Progenitor cell of endocrine pancreas (in vitro differentiated cells): ENCODE data around the gene ADAM30. TPM values are rescaled to one million over a fixed set of nuclear protein-coding genes. Genes with fewer than 3 reads are reported as not detected.

Source experiments
- DNase-seq: peaks from one replicate; pipeline ENCODE4 v3.0.0; 2021; ENCODE audit warnings: low spot score; ENCODE audit not compliant: unreplicated experiment
- H3K27ac Mint-ChIP-seq: 2 replicates; pipeline ENCODE4 v1.8.0; 2021; ENCODE audit warnings: mild to moderate bottlenecking, moderate library complexity, mixed read lengths
- H3K27me3 Mint-ChIP-seq: 2 replicates; pipeline ENCODE4 v1.8.0; 2021; ENCODE audit warnings: mixed read lengths
- H3K36me3 Mint-ChIP-seq: 2 replicates; pipeline ENCODE4 v1.8.0; 2022; ENCODE audit warnings: mixed read lengths; ENCODE audit not compliant: insufficient read depth
- H3K4me1 Mint-ChIP-seq: 2 replicates; pipeline ENCODE4 v1.8.0; 2021; ENCODE audit warnings: low read depth, mixed read lengths
- H3K4me3 Mint-ChIP-seq: 2 replicates; pipeline ENCODE4 v1.8.0; 2021; ENCODE audit warnings: low read depth, mild to moderate bottlenecking, moderate library complexity, mixed read lengths
- H3K9me3 Mint-ChIP-seq: 2 replicates; pipeline ENCODE4 v1.8.0; 2021; ENCODE audit warnings: low read depth, mixed read lengths
- CTCF ChIP-seq: fragments of 200-600 bp; sonication (generic); IDR thresholded peaks from one replicate; pipeline ENCODE4 v1.5.0; 2021; ENCODE audit warnings: antibody characterized with exemption, mild to moderate bottlenecking; ENCODE audit not compliant: unreplicated experiment
- total RNA-seq: library from RNA; stranded (reverse); gene quantifications from 2 replicates; pipeline ENCODE4 v1.2.1, GENCODE V29; 2021

Gene ADAM30
- total RNA-seq, 1 donor from 2014 or later: not detected

- Mint-ChIP-seq H3K27ac (no peak overlapping the region), H3K4me1 (peaks cover 4% of the 10 kb centered on the region), H3K4me3 (no peak overlapping the region), H3K27me3 (peaks cover 4% of the 10 kb centered on the region), H3K9me3 (no peaks in the 10 kb centered on the region), H3K36me3 (no peaks in the 10 kb centered on the region)
- DNase-seq: no peak
- no peak for TF ChIP-seq CTCF
These were observed 28.1 kb downstream of the ADAM30 start for GRCh38 chr1:119868176-119868575.

- DNase-seq: no peak
- no peak overlapping the region for H3K27ac Mint-ChIP-seq
- TF ChIP-seq CTCF: no peak
- no peak overlapping the region for H3K4me3 Mint-ChIP-seq
- H3K36me3 Mint-ChIP-seq: no peaks in the 10 kb centered on the region
- peaks cover 8% of the 10 kb centered on the region for H3K4me1 Mint-ChIP-seq
- H3K9me3 Mint-ChIP-seq: no peaks in the 10 kb centered on the region
- H3K27me3 Mint-ChIP-seq: peaks cover 4% of the 10 kb centered on the region
These were observed 29.9 kb downstream of the ADAM30 start for GRCh38 chr1:119866451-119866850.

GRCh38 chr1:119865627-119866026 lies 30.7 kb downstream of the ADAM30 start:
- Mint-ChIP-seq H3K36me3 (no peaks in the 10 kb centered on the region), H3K27me3 (peaks cover 2% of the 10 kb centered on the region), H3K4me3 (no peak overlapping the region), H3K9me3 (no peaks in the 10 kb centered on the region), H3K4me1 (peaks cover 5% of the 10 kb centered on the region), H3K27ac (no peak overlapping the region)
- no peak for TF ChIP-seq CTCF
- DNase-seq: no peak

GRCh38 chr1:119862276-119862675 lies 34.0 kb downstream of the ADAM30 start:
- H3K27me3 Mint-ChIP-seq: peaks cover 6% of the 10 kb centered on the region
- H3K9me3 Mint-ChIP-seq: no peaks in the 10 kb centered on the region
- no peak overlapping the region for H3K27ac Mint-ChIP-seq
- DNase-seq: no peak
- H3K4me3 Mint-ChIP-seq: no peak overlapping the region
- H3K36me3 Mint-ChIP-seq: no peaks in the 10 kb centered on the region
- TF ChIP-seq CTCF: no peak
- H3K4me1 Mint-ChIP-seq: peaks cover 9% of the 10 kb centered on the region

GRCh38 chr1:119861547-119861946 lies 34.8 kb downstream of the ADAM30 start:
- H3K27ac Mint-ChIP-seq: no peak overlapping the region
- H3K4me1 Mint-ChIP-seq: peaks cover 9% of the 10 kb centered on the region
- no peak for TF ChIP-seq CTCF
- no peaks in the 10 kb centered on the region for H3K36me3 Mint-ChIP-seq
- peaks cover 6% of the 10 kb centered on the region for H3K27me3 Mint-ChIP-seq
- no peak overlapping the region for H3K4me3 Mint-ChIP-seq
- DNase-seq: no peak
- no peaks in the 10 kb centered on the region for H3K9me3 Mint-ChIP-seq
